ENCODE measurements around the gene HBA2. TPM values are rescaled to one million over a fixed set of nuclear protein-coding genes. Genes with fewer than 3 reads are reported as not detected.

Gene HBA2
- total and polyA plus RNA-seq, 2 experiments from 2014 or later, result 1.9 to 7.8 TPM

DNA sequence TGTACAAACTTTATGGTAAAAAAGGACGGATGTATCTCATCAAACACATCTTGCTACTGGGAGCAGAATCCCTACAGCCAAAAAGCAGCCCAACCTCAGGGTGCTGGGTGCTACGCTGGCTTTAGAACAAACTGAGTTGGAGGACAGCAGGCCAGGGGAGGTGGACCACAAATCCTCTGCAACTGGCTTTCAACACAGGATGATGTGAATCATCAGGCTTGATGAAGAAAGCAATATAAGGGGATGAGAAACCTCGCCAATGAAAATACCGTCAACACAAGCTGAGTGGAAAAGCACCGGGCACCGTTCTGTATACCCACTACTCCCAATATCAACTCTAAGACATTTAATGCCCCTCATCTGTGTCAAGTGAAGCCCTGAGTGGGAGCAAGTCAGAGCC is 21.8 kb downstream of the HBA2 start:
- Histone ChIP-seq H3K9me2 (ENCODE audit: insufficient read depth) (no peaks in the 10 kb centered on the region), H3K79me2 (replicated peaks; ENCODE audit: insufficient read depth) (peaks cover 16% of the 10 kb centered on the region; the same call in 1 of the 2 replicates), H2AFZ (no peak overlapping the region), H3K27ac (ENCODE audit: low read depth) (no peak overlapping the region), H3F3A (replicated peaks; ENCODE audit: low read depth) (peaks cover 38% of the 10 kb centered on the region), H4K20me1 (replicated peaks; ENCODE audit: insufficient read depth) (peaks cover 17% of the 10 kb centered on the region), H3K36me3 (ENCODE audit: insufficient read depth) (peaks cover 90% of the 10 kb centered on the region), H3K4me3 (no peak overlapping the region), H3K4me1 (ENCODE audit: insufficient read depth) (no peaks in the 10 kb centered on the region), H3K4me2 (no peak overlapping the region), H3K27me3 (ENCODE audit: insufficient read depth) (no peaks in the 10 kb centered on the region)
- Mint-ChIP-seq H3K4me3 (no peak overlapping the region), H3K27ac (no peak overlapping the region), H3K4me1 (no peaks in the 10 kb centered on the region), H3K27me3 (ENCODE audit: insufficient read depth, low read depth, poor library complexity) (peaks cover 2% of the 10 kb centered on the region), H3K9me3 (no peaks in the 10 kb centered on the region), H3K36me3 (ENCODE audit: low read depth) (peaks cover 93% of the 10 kb centered on the region)
- DNase-seq (ENCODE audit: low spot score) (no peak), ATAC-seq (no peak)
- no peak for TF ChIP-seq ZNF114 (CRISPR knock-in tag; IDR thresholded peaks at IDR 0.05)
- no peak for TF ChIP-seq EZH2phosphoT487 (IDR thresholded peaks at IDR 0.05; ENCODE audit: unreplicated experiment)
- TF ChIP-seq ETS1 (IDR thresholded peaks at IDR 0.05), result no peak
- TF ChIP-seq ZNF331 (CRISPR knock-in tag; IDR thresholded peaks at IDR 0.05; ENCODE audit: low read depth), result no peak
- TF ChIP-seq STAT1 (IDR thresholded peaks at IDR 0.05; ENCODE audit: unreplicated experiment), result no peak
- TF ChIP-seq POLR2AphosphoS5 (IDR thresholded peaks at IDR 0.05; ENCODE audit: low read depth), result no peak
- no peak for TF ChIP-seq REST (IDR thresholded peaks at IDR 0.05; ENCODE audit: unreplicated experiment)
- no peak for TF ChIP-seq EZH2 (IDR thresholded peaks at IDR 0.05; ENCODE audit: low read depth, unreplicated experiment)
- TF ChIP-seq CREB1 (CRISPR knock-in tag; IDR thresholded peaks at IDR 0.05; ENCODE audit: low read depth), result no peak
- TF ChIP-seq CTCF (conservative IDR thresholded peaks at IDR 0.05; ENCODE audit: low read depth in 2 of 2), result no peak
- TF ChIP-seq NANOG (IDR thresholded peaks at IDR 0.05; ENCODE audit: borderline replicate concordance), result no peak
